ENCODE data around the gene CCDC50. TPM values are rescaled to one million over a fixed set of nuclear protein-coding genes. Genes with fewer than 3 reads are reported as not detected.
A peak's percentile ranks its signal among the peaks of the same experiment; 100 is the strongest.

CCDC50 gene
- total and polyA plus RNA-seq, 2 of the 8 experiments (the other 6 are each of a cell fraction or from before 2014, with no cell fraction given), result 7.3 to 19.2 TPM

- no peak for DNase-seq (ENCODE audit: low read depth in 1 of 2, low spot score in 2 of 2)
- Histone ChIP-seq H2BK12ac (ENCODE audit: low read depth, low read length) (no peak overlapping the region), H2AFZ (ENCODE audit: low read length) (no peak overlapping the region), H3K36me3 (ENCODE audit: control insufficient read depth in 2 of 4, insufficient read depth in 4 of 4, low read length in 3 of 4) (peaks cover 0 to 4% (median 0%) of the 10 kb centered on the region in 4 experiments; a peak in 1 of 8 replicates), H2BK15ac (ENCODE audit: low read length) (no peak overlapping the region), H3K4me3 (ENCODE audit: extremely low read depth in 1 of 4, insufficient read depth in 2 of 4, low read depth in 3 of 4, low read length in 4 of 4) (no peak overlapping the region), H3K4me1 (replicated peaks in 1 of 4; ENCODE audit: control insufficient read depth in 3 of 4, insufficient read depth in 4 of 4, low read length in 3 of 4) (peaks cover 0 to 6% (median 0%) of the 10 kb centered on the region in 4 experiments; a peak in 2 of 7 replicates), H3K79me1 (ENCODE audit: low read depth, low read length) (no peaks in the 10 kb centered on the region), H2BK120ac (replicated peaks; ENCODE audit: low read depth, low read length) (no peak overlapping the region), H3K79me2 (ENCODE audit: control insufficient read depth in 1 of 2, insufficient read depth in 2 of 2, low read length in 2 of 2) (no peaks in the 10 kb centered on the region), H3K56ac (replicated peaks; ENCODE audit: insufficient read length, low read depth, low read length) (no peak overlapping the region), H3K27me3 (replicated peaks in 1 of 4; ENCODE audit: control insufficient read depth in 3 of 4, extremely low read depth in 1 of 4, insufficient read depth in 3 of 4, low read length in 3 of 4) (no peaks in the 10 kb centered on the region), H3K23ac (ENCODE audit: insufficient read length) (no peak overlapping the region), H3K27ac (ENCODE audit: low read depth, low read length) (no peak overlapping the region), H3K4me2 (ENCODE audit: insufficient read depth in 1 of 2, low read depth in 2 of 2, low read length in 2 of 2) (no peak overlapping the region), H3K18ac (ENCODE audit: extremely low read depth, low read length) (no peak overlapping the region), H3K4ac (replicated peaks; ENCODE audit: insufficient read length, low read depth, low read length) (no peak overlapping the region), H2BK20ac (ENCODE audit: low read length) (no peak overlapping the region), H4K5ac (ENCODE audit: insufficient read length, low read depth, low read length) (no peak overlapping the region), H3K14ac (ENCODE audit: insufficient read length) (no peak overlapping the region), H3K9me3 (ENCODE audit: insufficient read depth in 2 of 2, low read depth in 1 of 2, low read length in 1 of 2) (no peaks in the 10 kb centered on the region), H4K20me1 (replicated peaks in 1 of 2; ENCODE audit: control insufficient read depth in 1 of 2, insufficient read depth in 2 of 2, low read length in 2 of 2) (no peaks in the 10 kb centered on the region), H2BK5ac (ENCODE audit: low read depth, low read length) (no peak overlapping the region), H3K9ac (replicated peaks in 1 of 4; ENCODE audit: extremely low read depth in 1 of 4, low read depth in 3 of 4, low read length in 3 of 4) (no peak overlapping the region), H4K91ac (replicated peaks; ENCODE audit: insufficient read length, low read length) (no peak overlapping the region), H4K8ac (ENCODE audit: extremely low read depth, insufficient read depth, low read length) (no peak overlapping the region), H3K23me2 (ENCODE audit: low read depth, low read length) (no peaks in the 10 kb centered on the region), H2AK5ac (ENCODE audit: low read depth, low read length) (no peak overlapping the region)
- POLR2A ChIA-PET (ENCODE audit: partially characterized antibody), result no interaction called here
- TF ChIP-seq CTBP2 (IDR thresholded peaks at IDR 0.05; ENCODE audit: borderline replicate concordance, insufficient read depth, insufficient read length, low read length), result no peak
- peak; percentile 18; the same call in 1 of the 2 replicates for TF ChIP-seq SRF (IDR thresholded peaks at IDR 0.05; ENCODE audit: low read depth, low read length)
- WGBS, 2 experiments (ENCODE audit: extremely low coverage in 1 of 2, insufficient coverage in 1 of 2, insufficient read length in 1 of 2, insufficient replicate concordance in 2 of 2, low coverage in 1 of 2, low lambda C conversion rate in 2 of 2, missing lambda C conversion rate in 1 of 2), result 93% methylated on average over 1 of the region's 1 CpG; no CpG with 5 or more reads in 1 of the 2 experiments
- FAIRE-seq, result no peak
- CTCF ChIA-PET (ENCODE audit: partially characterized antibody), result no interaction called here
Observed at GRCh38 chr3:191361456-191361855, 32.3 kb downstream of the CCDC50 start.

Data from H1 (cell line).